Activated CD8-positive, alpha-beta memory T cell treated with anti-CD3 and anti-CD28 coated beads, Interleukin-2, amount 50 U/mL, for 1 hour (primary cell): Measurements from ENCODE around the gene OR51G2.
"Not testable (repeated sequence)": the region's sequence is repeated elsewhere in the genome, so short reads cannot be mapped to it uniquely, and the experiment has no call there.

Source experiments
- DNase-seq: peaks from one replicate; pipeline ENCODE4 v3.0.0-alpha.2; 2020; ENCODE audit errors: extremely low read depth

OR51G2 gene, protein sequence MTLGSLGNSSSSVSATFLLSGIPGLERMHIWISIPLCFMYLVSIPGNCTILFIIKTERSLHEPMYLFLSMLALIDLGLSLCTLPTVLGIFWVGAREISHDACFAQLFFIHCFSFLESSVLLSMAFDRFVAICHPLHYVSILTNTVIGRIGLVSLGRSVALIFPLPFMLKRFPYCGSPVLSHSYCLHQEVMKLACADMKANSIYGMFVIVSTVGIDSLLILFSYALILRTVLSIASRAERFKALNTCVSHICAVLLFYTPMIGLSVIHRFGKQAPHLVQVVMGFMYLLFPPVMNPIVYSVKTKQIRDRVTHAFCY

DNA sequence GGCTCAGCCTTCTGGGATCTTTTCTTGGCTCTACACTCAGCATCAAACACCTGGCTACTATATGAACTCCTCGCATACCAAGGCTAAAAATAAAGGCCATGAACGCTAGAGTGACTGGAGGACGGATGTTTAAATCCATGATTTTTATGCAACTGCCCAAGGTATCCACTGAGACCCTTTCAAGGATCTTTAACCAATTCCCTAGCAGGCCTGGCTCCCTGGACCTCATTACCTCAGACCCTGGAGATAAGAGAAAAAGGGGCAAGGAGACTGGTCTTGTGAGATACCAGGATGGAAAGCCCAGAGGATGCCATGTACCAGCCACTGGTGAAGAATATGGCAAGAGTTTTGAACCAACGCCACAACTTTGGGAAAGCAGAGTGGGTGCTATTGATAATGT is at the start of gene OR51G2:
Gene OR51G2, minus strand, starts transcription at position 101 of the 400 bp plus-strand sequence. CDS start 3,687 bp downstream, outside the sequence.
- no peak for DNase-seq

DNA sequence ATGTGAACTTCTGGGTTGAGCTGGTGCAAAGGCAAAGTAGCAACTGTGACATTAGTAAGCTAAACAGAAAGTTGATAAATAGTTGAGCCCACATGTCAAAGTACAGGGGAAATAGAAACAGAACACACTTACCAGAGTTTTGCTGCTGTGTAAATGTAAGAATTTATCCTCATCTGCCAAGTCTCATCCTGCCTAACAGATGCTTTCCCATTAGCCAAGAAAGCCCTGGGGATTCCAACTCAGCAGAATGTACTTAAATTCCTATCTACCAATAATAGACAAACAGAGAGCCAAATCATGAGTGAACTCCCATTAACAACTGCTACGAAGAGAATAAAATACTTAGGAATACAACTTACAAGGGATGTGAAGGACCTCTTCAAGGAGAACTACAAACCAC is 43.7 kb upstream of the OR51G2 start:
- DNase-seq = no peak

DNA sequence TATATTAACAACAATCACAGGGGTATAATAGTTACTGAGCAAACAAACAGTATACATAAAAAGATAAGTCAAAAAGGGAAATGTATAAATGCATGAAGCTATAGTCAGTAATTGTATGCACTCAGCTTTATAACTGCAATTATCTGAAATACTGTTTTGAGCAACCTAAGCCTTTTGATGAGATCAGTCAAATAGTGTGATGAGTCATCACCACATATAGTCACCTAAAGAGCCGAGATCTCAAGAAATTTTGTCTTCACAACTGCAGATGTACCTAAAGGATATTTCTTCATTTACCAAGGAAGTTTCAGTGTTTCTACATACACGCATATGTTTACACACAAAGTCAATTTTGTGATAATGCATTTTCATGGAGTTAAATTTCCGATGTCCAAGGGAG is 41.7 kb upstream of the OR51G2 start:
- no peak for DNase-seq

DNA sequence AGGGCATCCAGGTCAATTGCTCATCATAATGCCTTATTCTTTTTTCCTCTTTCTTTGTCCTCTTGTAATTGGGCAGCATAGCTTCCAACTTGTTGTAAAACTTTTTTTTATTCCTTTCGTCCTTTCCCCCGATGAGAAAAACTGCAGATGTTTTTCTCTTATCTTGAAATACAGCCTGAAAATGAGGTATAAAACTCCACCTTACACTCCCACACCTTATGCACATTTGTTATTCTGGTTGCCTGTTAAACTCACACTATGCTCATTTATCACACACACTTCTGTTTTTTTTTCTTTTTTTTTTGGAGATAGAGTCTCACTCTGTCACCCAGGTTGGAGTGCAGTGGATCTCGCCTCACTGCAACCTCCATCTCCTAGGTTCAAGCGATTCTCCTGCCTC is 38.2 kb upstream of the OR51G2 start:
- no peak for DNase-seq

DNA sequence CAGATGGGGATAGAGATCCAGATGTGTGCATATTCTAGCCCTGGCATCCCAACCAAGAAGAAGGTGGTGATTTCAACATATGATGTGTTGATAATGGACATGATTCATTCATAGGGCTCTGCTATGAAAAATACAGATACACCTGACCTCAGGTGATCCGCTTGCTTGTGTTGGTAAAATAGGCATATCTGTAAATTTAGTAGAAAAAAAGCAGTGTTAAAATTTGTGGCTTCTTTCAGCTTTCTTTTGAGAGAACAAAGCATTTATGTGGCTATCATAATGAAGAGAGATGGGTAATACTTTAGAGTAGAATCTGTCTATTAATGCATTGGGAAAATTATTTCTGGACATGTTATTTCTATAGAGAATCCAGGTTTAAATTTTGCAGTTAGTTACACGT is 36.5 kb upstream of the OR51G2 start, which contains the start of gene OR51A2:
Gene OR51A2, minus strand, starts transcription at position 101 of the 400 bp plus-strand sequence. Its CDS starts 0 bp downstream, at position 101.
- DNase-seq = not testable (repeated sequence)

DNA sequence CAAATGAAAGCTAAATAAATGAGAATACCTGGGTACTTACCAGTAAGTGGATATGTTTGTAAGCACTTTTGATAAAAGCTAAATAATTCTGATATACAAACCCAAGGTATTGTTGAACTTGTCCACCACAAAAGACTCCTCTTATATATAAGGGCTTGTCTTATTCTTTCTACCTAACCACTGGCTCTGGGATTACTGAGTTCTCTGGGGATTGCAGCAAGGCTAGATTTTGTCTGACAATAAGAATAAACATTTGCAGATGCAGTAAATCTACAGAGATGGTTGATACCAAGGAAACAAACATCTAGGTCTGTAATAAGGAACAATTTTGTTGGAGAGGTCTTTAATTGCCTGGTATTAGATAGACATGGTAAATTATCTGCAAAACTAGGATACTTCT is 28.4 kb upstream of the OR51G2 start, which contains the start of gene OR51A4:
Gene OR51A4, minus strand, starts transcription at position 101 of the 400 bp plus-strand sequence. CDS start 505 bp downstream, outside the sequence.
- DNase-seq = no peak

DNA sequence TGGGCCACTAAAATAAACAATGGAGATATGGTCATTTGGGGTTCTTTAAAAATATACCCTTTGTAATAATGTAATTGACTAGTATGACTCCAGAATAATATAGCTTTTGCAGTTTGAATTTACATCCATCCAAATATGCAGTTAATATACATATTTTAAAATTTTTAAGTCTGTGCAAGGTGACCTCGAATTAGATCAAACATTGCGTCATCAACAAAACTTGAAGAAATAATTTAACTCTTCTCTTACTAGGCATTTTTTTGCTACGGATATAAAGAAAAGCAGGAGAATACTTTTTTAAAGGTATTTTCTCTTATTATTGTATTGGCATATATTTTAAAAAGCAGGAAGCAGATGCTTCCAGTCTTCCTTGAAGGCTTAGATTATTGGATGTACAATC is 17.6 kb upstream of the OR51G2 start:
- no peak for DNase-seq

DNA sequence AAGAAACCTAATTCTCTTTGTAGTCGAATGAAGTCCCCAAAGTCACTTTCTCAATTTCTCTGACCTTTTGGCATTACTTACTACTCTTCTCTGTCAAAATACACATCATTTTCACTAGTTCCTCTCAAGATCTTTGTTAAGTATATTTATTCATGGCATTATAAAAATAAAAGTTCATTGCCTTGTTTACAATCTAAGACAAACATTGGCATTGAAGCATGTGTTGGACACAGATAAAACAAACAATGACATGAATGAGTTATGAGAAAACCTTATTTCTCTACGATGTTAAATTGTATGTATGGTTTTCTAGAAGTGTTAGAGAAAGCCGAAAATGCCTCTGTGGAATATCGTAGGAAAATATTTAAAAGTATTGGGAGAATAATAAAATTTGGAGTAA is 13.6 kb upstream of the OR51G2 start:
- DNase-seq = no peak

DNA sequence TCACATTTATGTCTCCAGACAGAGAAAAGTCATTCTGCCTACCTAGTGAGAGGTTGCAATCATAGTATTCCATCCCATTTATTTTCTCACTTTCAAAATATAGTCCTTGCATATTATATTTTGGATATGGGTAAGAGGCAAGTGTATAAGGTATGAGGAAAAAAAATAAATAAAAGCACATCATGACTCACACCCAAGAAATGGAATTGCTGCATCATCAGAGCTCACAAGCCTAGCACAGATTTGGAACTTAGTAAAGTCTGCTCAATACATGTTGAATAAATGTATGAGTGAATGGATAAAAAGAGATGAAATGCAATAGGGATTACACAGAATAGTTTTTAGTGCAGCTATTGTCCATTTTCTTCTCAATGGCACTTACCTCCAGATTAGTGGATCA is 7.5 kb upstream of the OR51G2 start:
- no peak for DNase-seq

DNA sequence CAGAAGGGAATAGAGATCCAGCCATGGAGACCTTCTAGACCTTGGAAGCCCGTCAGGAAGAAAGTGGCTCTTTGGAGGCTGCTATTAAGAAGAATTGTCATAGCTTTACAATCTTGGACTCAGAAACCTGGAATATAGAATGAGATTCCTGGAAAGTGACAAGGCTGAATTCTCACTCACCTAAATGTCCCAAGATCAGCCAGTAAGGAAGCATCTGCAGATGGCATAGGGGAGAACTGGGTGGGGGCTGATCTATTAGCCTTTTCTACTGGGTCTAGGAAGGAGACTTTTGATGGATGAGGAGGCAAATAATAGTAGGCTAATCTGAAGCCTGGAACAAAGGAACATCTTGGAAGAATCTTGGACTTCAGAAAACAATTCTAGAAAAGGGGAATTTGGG is 5.1 kb upstream of the OR51G2 start, which contains the start of gene OR51G1:
Gene OR51G1, minus strand, starts transcription at position 101 of the 400 bp plus-strand sequence. Its CDS starts 0 bp downstream, at position 101.
- DNase-seq = no peak

DNA sequence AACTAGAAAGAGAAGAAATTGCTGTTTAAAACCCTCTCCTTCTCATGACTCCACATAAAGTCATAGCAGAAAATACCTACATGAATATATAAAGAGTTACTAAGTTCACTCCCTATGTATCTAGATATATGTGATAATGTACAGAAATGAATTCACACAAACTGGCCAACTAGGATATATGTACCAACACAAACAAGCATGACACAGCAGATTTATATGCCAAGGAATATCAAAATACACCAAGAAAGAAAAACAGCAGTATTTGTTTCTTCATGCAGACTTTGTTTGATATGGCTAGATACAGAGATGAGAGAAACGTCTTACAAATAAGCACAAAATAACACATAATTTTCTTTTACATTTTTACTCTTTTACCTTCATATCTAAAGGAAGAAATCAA is 3.2 kb upstream of the OR51G2 start:
- DNase-seq = no peak

DNA sequence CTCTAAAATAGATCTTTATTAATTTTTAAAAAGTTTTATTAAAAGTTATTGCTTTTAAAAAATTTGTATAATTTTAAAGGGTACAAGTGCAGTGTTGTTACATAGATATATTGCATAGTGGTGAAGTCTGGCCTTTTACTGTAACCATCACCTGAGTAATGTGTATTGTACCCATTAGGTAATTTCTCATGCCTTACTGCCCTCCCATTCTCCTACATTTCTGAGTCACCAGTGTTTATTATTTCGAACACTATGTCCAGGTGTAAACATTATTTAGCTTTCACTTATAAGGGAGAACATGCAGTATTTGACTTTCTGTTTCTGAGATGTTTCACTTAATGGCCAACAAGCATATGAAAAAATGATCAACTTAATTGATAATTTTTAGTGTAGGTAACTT is 2.6 kb upstream of the OR51G2 start:
- no peak for DNase-seq

DNA sequence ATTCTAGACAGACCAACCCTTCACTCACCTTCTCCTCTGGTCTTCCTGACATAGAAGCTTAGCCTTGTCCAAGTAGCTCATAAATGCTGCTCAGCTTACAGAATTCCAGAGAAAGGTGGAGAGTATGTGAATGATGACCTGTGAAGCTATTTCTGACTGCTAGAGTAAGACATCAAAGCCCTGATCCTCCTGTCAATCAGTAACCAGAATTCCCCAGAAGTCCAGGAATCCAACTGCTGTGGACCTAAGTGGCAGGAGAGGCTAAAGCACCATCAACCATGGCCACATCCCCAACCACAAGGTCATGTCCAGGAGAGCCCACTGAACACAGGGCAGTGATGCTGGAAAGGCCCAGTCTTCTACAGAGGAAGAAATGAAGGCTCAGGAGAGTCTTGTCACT is 2.6 kb downstream of the OR51G2 start:
- no peak for DNase-seq

DNA sequence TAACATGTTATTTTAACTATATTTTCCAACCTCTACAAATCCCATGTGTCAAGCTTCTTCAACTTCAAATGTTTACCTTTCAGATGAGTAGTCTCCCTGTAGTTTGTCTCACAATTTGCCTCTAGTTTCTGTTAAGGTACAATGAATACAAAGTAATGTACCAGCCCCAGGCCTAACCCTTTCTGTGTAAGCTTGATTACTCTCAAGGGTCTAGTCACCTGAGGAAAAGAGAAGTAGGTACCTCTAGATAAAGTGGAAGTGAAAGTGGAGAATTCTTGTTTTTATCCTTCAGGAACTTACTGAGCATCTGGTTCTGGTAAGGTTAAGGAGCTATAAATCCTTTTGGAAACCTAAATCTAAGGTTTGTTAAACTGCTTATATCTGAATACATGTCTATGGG is 15.7 kb downstream of the OR51G2 start, which contains the start of gene OR51A7:
Gene OR51A7, plus strand, starts transcription at position 300 of the 400 bp plus-strand sequence. CDS start 3,587 bp downstream, outside the sequence.
- DNase-seq = no peak

DNA sequence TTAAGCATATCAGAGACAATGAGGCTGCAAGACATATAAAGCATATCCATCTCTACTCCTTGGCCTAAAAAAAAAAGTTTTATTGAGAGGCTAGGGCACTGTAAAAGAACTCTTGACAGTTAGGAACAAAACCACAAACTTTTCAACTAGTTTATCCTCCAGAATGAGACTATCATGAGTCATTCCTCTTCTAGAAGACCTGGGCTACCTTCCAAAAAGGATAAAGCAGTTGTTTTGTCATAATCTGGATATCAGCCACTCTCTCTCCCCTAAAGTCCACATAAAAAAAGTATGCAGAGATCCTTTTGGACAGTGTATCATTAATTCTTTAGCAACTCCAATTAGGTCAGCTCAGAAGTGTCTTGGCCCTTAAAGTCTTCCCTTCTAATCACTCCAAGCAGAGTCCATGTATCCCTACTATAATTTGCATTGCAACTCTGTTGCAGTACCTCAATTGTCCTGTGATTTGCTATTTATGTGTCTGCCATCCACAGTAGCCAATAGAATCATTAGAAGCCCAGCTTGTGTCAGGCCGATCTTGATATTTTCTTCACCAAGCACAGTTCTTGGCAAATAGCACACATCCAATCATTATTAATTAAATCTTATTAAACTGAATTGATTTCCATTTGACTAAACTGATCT is 27.0 kb downstream of the OR51G2 start:
- DNase-seq = no peak

DNA sequence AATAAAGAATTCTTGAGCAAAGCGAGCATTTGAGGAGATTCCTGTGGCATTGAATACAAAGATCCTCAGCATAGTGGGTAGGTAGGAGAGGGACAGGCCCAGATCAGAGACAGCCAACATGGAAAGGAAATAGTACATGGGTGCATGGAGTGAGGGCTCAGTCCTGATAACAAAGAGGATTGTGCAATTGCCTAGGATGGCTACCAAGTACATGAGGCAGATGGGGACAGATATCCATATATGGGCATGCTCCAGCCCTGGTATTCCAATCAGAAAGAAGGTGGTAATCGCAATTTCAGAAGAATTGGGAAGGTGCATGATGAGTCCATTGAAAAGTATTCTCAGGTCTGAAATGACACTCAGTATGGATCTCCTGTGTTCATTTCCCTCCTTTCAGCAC is 28.9 kb downstream of the OR51G2 start:
- no peak for DNase-seq

DNA sequence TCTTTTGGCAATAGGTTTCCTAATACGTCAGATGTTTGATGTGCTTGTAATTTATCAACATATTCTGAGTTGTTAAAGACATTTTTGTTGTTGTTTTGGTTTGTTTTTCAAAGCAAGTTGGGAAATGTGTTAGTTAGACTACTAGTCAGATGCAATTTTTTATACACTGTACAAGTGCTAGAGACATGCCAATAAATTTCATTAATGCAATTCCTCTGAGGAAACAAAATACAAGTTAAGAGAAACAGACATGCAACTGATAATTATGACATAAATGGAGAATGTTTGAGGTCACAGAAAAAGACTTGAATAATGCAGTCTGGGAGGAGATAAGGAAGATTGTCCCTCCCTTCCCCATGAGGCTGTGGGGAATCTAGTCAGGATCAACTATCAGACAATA is 31.6 kb downstream of the OR51G2 start:
- DNase-seq = no peak

DNA sequence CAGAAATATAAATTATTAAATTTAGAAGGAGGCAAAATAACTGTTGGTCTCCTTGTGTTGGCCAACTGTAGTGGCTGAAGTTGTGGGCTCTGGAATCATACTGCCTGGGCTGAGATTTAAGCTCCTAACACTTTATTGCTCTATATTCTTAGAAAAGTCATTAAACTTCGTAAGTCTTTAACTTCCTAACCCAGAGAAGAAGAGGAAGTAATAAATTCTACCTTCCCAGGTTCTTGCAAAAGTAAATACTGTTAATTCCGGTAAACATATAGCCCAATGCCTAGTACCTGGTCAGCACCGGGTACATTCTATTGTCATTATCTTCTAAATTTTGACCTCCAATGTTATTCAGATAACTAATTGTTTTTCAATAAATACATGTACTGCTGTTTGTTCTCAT is 33.0 kb downstream of the OR51G2 start:
- DNase-seq = no peak

DNA sequence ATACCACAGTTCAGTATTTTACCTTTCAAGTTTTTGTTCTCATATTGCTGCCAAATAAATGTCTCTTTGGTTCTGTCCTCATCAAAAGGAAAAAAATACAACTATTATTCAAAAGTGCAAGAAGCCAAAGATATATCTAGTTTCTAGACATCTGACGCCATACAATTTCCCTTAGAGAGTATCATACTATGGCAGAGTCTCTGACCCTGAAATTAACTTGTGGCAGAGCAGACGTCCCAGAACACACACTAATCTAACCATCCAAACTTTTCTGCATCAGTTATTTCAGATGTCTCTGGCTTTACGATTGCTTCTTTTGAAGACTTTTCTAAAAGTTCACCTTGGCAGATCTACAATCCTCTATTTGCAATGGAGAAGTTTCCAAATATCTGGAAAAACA is 34.8 kb downstream of the OR51G2 start:
- DNase-seq = no peak

DNA sequence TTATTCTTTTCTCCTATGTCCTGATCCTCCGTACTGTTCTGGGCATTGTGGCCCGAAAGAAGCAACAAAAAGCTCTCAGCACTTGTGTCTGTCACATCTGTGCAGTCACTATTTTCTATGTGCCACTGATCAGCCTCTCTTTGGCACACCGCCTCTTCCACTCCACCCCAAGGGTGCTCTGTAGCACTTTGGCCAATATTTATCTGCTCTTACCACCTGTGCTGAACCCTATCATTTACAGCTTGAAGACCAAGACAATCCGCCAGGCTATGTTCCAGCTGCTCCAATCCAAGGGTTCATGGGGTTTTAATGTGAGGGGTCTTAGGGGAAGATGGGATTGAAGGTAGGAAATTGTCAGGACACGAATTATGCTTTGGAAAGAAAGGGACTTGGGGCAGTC is 36.6 kb downstream of the OR51G2 start:
- no peak for DNase-seq

DNA sequence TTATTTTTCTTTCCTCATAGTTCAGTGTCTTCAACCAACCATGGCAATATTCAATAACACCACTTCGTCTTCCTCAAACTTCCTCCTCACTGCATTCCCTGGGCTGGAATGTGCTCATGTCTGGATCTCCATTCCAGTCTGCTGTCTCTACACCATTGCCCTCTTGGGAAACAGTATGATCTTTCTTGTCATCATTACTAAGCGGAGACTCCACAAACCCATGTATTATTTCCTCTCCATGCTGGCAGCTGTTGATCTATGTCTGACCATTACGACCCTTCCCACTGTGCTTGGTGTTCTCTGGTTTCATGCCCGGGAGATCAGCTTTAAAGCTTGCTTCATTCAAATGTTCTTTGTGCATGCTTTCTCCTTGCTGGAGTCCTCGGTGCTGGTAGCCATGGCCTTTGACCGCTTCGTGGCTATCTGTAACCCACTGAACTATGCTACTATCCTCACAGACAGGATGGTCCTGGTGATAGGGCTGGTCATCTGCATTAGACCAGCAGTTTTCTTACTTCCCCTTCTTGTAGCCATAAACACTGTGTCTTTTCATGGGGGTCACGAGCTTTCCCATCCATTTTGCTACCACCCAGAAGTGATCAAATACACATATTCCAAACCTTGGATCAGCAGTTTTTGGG is 37.2 kb downstream of the OR51G2 start, which contains the start of gene OR51T1:
Gene OR51T1, plus strand, starts transcription at position 41 of the 641 bp plus-strand sequence. Its CDS starts 0 bp downstream, at position 41.
- no peak for DNase-seq

DNA sequence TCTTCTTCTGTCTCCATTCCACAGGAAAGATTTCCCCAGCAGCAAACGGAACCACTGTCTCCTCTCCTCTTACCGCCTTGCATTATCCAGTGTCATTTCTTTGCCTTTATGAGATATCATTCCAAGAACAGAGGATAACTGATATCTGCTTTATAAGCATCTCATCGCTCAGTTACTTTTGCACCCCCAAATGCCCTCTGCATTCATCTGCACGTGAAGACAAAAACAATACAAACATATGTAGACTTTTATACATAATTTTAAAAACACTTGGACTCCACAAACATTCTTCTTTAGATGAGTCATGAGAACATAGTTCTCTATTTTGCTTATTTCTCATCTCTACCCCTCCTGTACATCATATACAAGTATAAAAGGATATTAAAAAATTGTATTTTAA is 38.0 kb downstream of the OR51G2 start:
- no peak for DNase-seq
